ENCODE results near the gene AADACL4. TPM values are rescaled to one million over a fixed set of nuclear protein-coding genes. Genes with fewer than 3 reads are reported as not detected.

Gene AADACL4
- total and polyA plus RNA-seq, 2 experiments from 2014 or later: not detected

GRCh38 chr1:12709696-12710095, 65.8 kb downstream of the AADACL4 start:
- no peak overlapping the region for H3K4me3 ChIP-seq
- no peaks in the 10 kb centered on the region; the same call in 2 of the 3 replicates for H3K9me3 Mint-ChIP-seq
- peaks cover 2% of the 10 kb centered on the region; the same call in 1 of the 2 replicates for H3F3A ChIP-seq (replicated peaks; ENCODE audit: low read depth)
- H3K27me3 ChIP-seq (ENCODE audit: insufficient read depth): no peaks in the 10 kb centered on the region
- H3K4me3 Mint-ChIP-seq: no peak overlapping the region
- H3K4me2 ChIP-seq: no peak overlapping the region
- H4K20me1 ChIP-seq (replicated peaks; ENCODE audit: insufficient read depth): no peaks in the 10 kb centered on the region
- TF ChIP-seq REST (IDR thresholded peaks at IDR 0.05; ENCODE audit: unreplicated experiment) (no peak), POLR2AphosphoS5 (IDR thresholded peaks at IDR 0.05; ENCODE audit: low read depth) (no peak), CTCF (conservative IDR thresholded peaks at IDR 0.05; ENCODE audit: low read depth in 2 of 2) (no peak), CREB1 (CRISPR knock-in tag; IDR thresholded peaks at IDR 0.05; ENCODE audit: low read depth) (no peak), ZNF114 (CRISPR knock-in tag; IDR thresholded peaks at IDR 0.05) (no peak), EZH2 (IDR thresholded peaks at IDR 0.05; ENCODE audit: low read depth, unreplicated experiment) (no peak), NANOG (IDR thresholded peaks at IDR 0.05; ENCODE audit: borderline replicate concordance) (no peak), ETS1 (IDR thresholded peaks at IDR 0.05) (no peak), STAT1 (IDR thresholded peaks at IDR 0.05; ENCODE audit: unreplicated experiment) (no peak), EZH2phosphoT487 (IDR thresholded peaks at IDR 0.05; ENCODE audit: unreplicated experiment) (no peak)
- TF ChIP-seq, protein P1, sequence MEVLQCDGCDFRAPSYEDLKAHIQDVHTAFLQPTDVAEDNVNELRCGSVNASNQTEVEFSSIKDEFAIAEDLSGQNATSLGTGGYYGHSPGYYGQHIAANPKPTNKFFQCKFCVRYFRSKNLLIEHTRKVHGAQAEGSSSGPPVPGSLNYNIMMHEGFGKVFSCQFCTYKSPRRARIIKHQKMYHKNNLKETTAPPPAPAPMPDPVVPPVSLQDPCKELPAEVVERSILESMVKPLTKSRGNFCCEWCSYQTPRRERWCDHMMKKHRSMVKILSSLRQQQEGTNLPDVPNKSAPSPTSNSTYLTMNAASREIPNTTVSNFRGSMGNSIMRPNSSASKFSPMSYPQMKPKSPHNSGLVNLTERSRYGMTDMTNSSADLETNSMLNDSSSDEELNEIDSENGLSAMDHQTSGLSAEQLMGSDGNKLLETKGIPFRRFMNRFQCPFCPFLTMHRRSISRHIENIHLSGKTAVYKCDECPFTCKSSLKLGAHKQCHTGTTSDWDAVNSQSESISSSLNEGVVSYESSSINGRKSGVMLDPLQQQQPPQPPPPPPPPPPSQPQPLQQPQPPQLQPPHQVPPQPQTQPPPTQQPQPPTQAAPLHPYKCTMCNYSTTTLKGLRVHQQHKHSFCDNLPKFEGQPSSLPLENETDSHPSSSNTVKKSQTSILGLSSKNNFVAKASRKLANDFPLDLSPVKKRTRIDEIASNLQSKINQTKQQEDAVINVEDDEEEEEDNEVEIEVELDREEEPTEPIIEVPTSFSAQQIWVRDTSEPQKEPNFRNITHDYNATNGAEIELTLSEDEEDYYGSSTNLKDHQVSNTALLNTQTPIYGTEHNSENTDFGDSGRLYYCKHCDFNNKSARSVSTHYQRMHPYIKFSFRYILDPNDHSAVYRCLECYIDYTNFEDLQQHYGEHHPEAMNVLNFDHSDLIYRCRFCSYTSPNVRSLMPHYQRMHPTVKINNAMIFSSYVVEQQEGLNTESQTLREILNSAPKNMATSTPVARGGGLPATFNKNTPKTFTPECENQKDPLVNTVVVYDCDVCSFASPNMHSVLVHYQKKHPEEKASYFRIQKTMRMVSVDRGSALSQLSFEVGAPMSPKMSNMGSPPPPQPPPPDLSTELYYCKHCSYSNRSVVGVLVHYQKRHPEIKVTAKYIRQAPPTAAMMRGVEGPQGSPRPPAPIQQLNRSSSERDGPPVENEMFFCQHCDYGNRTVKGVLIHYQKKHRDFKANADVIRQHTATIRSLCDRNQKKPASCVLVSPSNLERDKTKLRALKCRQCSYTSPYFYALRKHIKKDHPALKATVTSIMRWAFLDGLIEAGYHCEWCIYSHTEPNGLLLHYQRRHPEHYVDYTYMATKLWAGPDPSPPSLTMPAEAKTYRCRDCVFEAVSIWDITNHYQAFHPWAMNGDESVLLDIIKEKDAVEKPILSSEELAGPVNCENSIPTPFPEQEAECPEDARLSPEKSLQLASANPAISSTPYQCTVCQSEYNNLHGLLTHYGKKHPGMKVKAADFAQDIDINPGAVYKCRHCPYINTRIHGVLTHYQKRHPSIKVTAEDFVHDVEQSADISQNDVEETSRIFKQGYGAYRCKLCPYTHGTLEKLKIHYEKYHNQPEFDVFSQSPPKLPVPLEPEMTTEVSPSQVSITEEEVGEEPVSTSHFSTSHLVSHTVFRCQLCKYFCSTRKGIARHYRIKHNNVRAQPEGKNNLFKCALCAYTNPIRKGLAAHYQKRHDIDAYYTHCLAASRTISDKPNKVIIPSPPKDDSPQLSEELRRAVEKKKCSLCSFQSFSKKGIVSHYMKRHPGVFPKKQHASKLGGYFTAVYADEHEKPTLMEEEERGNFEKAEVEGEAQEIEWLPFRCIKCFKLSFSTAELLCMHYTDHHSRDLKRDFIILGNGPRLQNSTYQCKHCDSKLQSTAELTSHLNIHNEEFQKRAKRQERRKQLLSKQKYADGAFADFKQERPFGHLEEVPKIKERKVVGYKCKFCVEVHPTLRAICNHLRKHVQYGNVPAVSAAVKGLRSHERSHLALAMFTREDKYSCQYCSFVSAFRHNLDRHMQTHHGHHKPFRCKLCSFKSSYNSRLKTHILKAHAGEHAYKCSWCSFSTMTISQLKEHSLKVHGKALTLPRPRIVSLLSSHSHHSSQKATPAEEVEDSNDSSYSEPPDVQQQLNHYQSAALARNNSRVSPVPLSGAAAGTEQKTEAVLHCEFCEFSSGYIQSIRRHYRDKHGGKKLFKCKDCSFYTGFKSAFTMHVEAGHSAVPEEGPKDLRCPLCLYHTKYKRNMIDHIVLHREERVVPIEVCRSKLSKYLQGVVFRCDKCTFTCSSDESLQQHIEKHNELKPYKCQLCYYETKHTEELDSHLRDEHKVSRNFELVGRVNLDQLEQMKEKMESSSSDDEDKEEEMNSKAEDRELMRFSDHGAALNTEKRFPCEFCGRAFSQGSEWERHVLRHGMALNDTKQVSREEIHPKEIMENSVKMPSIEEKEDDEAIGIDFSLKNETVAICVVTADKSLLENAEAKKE (CRISPR knock-in tag; IDR thresholded peaks at IDR 0.05): no peak
- no peaks in the 10 kb centered on the region for H3K36me3 Mint-ChIP-seq (ENCODE audit: low read depth)
- DNase-seq (ENCODE audit: low spot score) (no peak), ATAC-seq (no peak)
- H3K4me1 ChIP-seq (ENCODE audit: insufficient read depth): peaks cover 36% of the 10 kb centered on the region
- H3K27me3 Mint-ChIP-seq (ENCODE audit: insufficient read depth, low read depth, poor library complexity): peaks cover 10% of the 10 kb centered on the region
- H3K9me2 ChIP-seq (ENCODE audit: insufficient read depth): peaks cover 19% of the 10 kb centered on the region
- no peak overlapping the region for H2AFZ ChIP-seq
- H3K27ac Mint-ChIP-seq: no peak overlapping the region
- no peaks in the 10 kb centered on the region for H3K36me3 ChIP-seq (ENCODE audit: insufficient read depth)
- H3K27ac ChIP-seq (ENCODE audit: low read depth): no peak overlapping the region
- H3K79me2 ChIP-seq (replicated peaks; ENCODE audit: insufficient read depth): no peaks in the 10 kb centered on the region
- peaks cover 25% of the 10 kb centered on the region for H3K4me1 Mint-ChIP-seq

Data from GM23338 (cell line).